CD4-positive, alpha-beta T cell treated with Interleukin-4 for 4 hours (primary cell): ENCODE results near the gene TMEM229B.

Source experiments
- DNase-seq: peaks from one replicate; pipeline ENCODE4 v3.0.0-alpha.2; 2020

TMEM229B gene

GRCh38 chr14:67487937-67488893 is at the start of gene TMEM229B:
Gene TMEM229B, minus strand, starts transcription at chr14:67488721. Its CDS starts 14,798 bp downstream, at chr14:67473923.
- DNase-seq, result peak; percentile 78

- no peak for DNase-seq
Observed at GRCh38 chr14:67537736-67538135, 49.2 kb upstream of the TMEM229B start.

GRCh38 chr14:67536087-67536486 is 47.6 kb upstream of the TMEM229B start:
- no peak for DNase-seq

DNA sequence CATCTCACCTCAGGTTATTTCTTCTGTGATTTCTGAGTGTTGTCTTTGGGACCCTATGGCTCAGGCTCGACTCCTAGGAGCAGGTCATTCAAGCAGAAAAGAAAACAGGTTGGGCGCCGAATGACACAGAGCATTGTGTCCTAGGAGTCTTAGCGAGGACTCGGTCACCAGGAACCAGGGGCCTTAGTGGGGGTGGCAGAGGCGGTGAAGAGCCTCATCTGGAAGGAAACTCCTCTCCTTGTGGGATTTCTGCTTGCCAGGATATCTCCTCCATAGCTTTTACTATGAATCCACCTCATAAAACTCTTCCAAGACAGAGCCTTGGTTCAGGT is 45.2 kb upstream of the TMEM229B start:
- DNase-seq, result no peak

DNA sequence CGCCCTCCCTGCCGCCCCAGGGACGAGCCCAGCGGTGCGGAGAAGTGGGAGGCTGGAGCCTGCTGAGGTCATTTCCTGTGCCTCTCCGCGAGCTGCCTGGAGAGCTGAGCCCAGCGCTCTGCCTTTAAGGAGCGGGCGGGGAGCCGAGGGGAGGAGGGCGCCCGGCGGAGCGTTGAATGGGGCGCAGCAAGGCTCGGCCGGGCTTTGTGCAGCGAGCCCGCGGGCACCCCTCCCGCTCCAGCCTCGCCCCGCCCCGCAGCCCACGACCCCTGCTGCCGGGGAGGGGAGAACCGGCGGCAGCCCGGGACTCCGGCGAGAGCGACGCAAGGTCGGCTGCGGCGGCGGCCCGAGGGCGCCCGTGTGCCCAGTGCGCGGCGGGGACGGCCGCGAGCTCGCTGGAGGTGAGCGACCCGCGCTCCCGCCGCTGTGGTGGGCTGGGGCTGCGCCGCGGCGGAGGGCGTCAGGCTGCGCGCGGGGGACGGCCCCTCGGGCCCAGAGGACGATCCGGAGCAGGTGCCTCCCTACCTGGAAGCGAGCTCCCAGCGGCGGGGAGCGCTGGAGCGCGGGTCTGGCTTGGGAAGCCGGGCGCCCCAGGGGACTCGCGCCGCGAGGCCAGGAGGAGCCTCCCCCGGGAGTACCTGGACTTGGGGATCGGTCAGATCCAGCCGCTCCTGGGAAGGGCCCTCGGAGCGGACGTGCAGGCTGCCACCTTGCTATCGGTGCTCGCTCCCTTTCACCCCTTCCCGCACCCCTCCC is 44.7 kb upstream of the TMEM229B start, which contains the start of gene PLEKHH1:
PLEKHH1 (plus strand) TSS at position 293 of the 756 bp plus-strand sequence. CDS start 8,578 bp downstream, outside the sequence.
- DNase-seq, result peak; percentile 24

- no peak for DNase-seq
Observed at GRCh38 chr14:67532606-67532997, 44.1 kb upstream of the TMEM229B start.

DNA sequence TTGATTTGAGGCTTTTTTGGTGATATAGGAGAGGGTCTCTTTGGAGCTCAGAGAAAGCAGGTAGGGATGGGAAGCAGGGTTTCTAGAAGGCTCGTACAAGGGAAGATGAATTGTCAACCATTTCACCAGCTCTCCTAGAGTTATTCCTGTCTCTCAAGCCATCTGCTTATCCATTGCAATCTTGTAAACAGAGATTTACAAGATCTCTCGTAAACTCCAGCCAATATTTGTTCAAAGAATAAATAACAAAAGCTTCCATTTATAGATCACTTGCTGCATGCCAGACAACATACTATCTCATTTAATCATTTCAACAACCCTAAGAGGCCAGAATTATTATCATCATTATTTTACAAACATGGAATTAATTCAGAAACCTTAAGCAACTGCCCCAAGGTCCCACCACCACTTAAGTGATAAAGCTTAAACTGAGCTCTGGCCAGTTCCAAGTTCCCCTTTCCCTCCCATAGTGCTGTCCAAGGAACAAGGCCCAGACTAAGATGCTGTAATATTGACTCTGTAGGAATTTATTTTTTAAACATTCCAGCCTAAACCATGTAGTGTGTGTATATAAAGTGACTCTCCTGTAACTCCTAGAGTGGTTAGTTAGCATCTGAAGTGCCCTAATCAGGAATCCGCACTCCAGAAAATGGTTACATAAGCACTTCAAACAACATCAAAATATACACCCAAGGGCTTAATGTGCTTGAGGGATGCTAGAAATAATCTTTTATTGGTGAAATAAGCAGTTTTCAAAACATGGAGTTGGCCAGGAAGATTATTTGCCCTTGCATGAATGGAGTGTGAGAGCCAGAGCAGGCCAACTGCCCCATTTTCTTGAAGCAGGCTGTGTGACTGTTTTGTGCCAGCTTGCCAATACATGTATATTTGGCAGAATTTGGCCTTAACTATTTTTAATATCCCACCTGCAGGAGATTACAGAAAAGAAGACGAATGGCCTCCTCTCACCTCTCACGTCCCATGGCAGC is 41.7 kb upstream of the TMEM229B start:
- no peak for DNase-seq

DNA sequence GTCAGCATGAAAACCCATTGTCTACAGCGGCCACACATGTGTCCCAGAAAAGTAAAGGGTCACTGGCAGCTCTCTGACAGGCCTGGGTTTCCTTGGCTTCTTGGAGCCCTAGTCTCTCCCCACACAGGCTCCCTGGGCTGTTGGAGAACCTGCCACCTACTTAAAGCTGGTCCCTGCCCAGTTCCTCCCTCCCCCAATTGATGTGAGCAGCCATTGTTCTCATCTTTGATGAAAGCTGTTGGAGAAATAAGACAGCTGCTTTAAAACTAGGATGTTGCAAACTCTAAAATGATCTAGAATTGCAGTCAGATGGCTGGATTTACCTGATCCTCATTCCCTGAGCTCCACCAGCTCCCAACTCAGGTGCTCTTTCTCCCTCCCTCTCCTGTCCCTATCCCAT is 39.8 kb upstream of the TMEM229B start:
- no peak for DNase-seq

- no peak for DNase-seq
Observed at GRCh38 chr14:67527756-67528155, 39.2 kb upstream of the TMEM229B start.

- DNase-seq, result peak; percentile 46
Observed at GRCh38 chr14:67526676-67527459, 38.3 kb upstream of the TMEM229B start.

GRCh38 chr14:67526181-67526580 is 37.7 kb upstream of the TMEM229B start:
- DNase-seq, result no peak

- no peak for DNase-seq
Observed at GRCh38 chr14:67525389-67525788, 36.9 kb upstream of the TMEM229B start.

GRCh38 chr14:67524634-67524963 is 36.1 kb upstream of the TMEM229B start:
- no peak for DNase-seq

DNA sequence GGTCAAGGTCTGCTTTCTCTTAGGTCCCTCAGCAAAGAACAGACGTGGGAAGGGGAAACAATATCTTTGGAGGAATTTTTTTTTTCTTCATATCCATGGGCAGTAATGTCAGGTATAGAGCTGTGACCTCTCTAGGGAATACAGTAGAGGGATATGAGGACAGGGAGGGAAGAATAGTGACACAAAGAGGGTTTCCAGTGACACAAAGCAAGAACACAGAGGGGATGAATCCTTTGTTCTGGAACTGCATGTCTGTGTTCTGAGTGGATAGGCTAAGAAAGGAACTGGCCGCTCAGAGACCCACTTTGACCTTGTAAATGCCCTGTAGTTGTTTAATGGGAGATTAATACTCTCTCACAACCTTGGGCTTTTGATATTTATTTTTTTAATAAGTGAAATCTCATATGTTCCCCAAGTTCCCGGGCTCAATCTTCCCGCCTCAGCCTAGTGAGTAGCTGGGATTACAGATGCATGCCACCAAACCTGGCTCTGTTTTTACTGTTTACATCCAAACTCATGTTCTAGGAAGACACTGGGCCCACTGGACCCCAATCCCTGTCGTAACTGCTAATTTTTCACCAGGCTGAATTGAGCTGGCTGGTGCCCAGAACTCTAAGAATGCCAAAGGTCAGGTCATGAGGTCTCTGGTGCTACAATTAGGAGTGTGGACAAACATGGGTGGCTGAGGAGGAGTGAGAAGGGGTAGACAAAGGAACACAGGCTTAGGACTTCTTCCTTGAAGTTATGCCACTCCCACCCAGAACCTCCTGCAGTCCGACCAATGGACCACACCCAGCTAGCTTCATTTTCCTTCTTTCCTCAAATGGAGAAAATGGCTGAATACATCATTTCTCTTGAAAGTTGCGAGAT is 35.5 kb upstream of the TMEM229B start:
- DNase-seq, result no peak

DNA sequence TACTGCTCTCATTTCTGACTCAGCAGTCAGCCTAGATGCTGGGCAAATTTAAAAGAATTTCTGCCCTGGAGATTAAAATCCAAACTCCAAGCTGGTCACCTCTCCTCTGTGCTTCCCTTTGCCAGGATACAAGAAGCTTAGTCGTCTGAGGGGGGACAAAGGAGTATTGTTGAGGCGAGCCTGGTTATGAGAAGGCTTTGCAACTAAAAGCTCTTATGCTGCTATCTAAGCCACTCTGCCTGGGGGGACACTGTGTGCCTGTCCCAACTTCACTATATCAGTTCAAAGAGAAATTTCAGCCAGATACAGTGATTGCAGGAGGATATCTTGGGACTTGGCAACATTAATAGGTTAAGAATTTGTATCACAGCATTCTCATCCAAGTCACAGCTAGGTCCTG is 33.7 kb upstream of the TMEM229B start:
- no peak for DNase-seq

GRCh38 chr14:67520482-67520881 is 32.0 kb upstream of the TMEM229B start:
- DNase-seq, result no peak

DNA sequence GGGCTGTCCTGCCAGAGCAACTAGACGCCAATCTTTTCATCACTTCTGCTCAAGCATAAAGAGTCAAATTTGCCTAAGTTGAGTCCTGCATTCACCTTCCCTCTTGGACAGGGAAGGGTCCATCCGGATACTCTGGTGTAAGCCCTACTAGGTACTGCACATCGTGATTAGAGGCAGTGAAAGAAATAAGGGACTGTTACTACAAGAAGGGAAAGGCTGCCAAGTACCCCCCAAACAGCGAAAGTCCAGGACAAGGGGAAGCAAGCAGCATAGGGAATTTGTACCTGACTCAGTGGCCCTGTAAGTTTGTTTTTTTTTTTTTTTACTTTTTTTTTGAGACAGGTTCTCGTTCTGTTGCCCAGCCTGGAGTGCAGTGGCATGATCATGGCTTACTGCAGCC is 30.9 kb upstream of the TMEM229B start:
- DNase-seq, result no peak

DNA sequence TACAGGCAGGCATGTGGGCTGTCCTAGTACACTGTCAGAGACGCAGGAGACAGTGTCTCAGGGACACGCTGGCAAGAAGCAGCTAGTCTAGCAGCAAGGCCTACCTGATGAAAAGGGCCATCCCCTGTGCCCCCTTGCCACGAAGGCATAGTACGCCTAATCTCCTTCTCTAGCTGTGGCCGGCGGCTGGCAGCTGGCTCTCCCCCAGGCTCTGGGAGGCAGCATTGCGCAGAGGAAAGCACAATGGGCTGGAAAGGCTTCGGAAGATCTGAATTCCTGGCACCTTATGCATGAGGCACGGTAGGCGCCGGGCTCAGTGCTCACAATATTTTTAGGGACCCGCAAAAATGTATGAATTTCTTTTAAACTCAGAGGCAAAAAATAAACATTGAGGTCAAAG is 28.6 kb upstream of the TMEM229B start:
- DNase-seq, result no peak

DNA sequence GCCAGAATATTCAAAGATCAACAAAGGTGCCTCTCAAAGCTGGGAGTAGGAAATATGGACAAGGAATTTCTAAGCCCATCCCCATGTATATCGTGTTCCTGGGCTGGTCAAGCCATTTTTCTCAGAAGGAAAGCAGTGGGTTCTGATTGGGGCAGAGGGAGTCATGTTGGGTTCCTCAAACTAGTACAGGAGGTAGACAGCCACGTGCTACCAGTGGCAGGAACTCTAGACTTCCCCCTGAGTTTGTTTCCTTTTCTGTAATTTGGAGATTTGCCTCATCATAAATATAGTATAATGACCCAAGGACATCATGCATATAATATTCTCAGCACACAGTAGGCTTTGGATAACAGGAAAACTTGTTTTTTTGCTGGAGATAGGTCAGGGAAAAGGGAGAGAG is 28.2 kb upstream of the TMEM229B start:
- DNase-seq, result no peak

DNA sequence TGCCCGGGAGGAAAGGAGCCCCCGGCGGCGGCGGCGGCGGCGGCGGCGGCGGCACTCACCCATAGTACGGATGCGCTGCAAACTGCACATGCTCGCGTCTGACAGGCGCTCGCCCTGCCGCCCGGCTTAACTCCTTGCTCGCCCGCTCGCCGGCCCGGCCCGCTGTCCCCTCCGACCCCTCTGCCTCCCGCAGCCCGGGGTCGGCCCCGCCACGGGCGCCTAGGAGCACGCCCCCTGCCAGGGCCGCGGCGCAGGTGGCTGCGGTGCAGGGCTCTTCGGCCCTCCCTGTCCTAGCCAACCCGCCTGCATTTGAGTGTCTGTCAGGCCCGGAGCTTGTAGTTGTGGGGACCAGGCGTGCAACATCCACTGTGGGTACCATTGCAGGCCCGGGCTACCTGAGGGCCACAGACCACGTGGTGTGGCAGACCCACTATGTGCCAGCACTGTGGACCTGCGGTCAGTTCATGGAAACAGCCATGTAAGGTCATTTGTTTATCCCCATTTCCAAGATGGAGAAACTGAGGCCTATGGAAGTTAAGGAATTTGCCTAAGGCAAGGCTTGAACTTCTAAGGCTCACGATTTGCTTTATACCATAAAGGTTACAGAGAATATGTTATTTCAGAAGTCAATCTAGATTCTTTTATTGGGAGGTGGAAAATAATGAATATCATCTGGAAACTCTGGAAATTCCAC is 27.0 kb upstream of the TMEM229B start:
- DNase-seq, result peak; percentile 18
